K562 (cell line): ENCODE measurements around the gene SRRM5. TPM values are rescaled to one million over a fixed set of nuclear protein-coding genes. Genes with fewer than 3 reads are reported as not detected.
A peak's percentile ranks its signal among the peaks of the same experiment; 100 is the strongest.

Experiments
- ATAC-seq: fragments of 200-7000 bp; cut with Tn5 transposase; 3 replicates; pipeline ENCODE4 v1.9.1; 2020; ENCODE audit warnings: moderate library complexity
- BruUV-seq: library from RNA; stranded (reverse); fragments of 400-500 nt; replicated peaks from 2 replicates; lab custom pipeline; 2021; lab: Mats Ljungman, UMichigan
- CTCF ChIA-PET: fragments of 300-600 bp; formaldehyde crosslinking; extraction: SDS; loops from one replicate; lab custom pipeline; 2021; ENCODE audit warnings: low intra/inter-chr PET ratio; lab: Yijun Ruan, JAX
- POLR2A ChIA-PET: fragments of 300-600, 350-650 bp; sonication (Branson Sonifier 250); formaldehyde crosslinking; extraction: SDS; loops from one replicate; lab custom pipeline; 2021; ENCODE audit warnings: antibody characterized with exemption, inconsistent platforms; lab: Yijun Ruan, JAX
- DNase-seq, 4 experiments: peaks; one replicate each; pipeline versions ENCODE4 v3.0.0 to v3.0.0-alpha.2; 2011 to 2018; ENCODE audit warnings: low spot score in 3 of 4, mixed read lengths in 3 of 4; ENCODE audit errors: extremely low read depth in 1 of 4
- FAIRE-seq: peaks from 2 replicates; lab custom pipeline; 2011; peaks lifted over from hg19 to GRCh38; lab: Jason Lieb, UNC
- H2AFZ ChIP-seq: 2 replicates; pipeline ENCODE4 v1.6.0; 2011; ENCODE audit warnings: low read depth, low read length, control low read depth, inconsistent platforms
- H3K27ac ChIP-seq: fragments of 200-600 bp; 3 replicates; pipeline ENCODE4 v1.8.0; 2011; ENCODE audit warnings: low read depth, mild to moderate bottlenecking, control low read depth, inconsistent platforms, low read length, moderate library complexity, mixed read lengths; ENCODE audit errors: extremely low read depth
- H3K27me3 ChIP-seq, 2 experiments: fragments of 300-600 bp in 1 of 2; 2 replicates in 1 of 2; 3 replicates in 1 of 2; pipeline versions ENCODE4 v1.6.0 to v1.8.0; 2011; ENCODE audit warnings: inconsistent platforms in 2 of 2, low read length in 2 of 2, mild to moderate bottlenecking in 1 of 2, mixed read lengths in 1 of 2, moderate library complexity in 1 of 2; ENCODE audit not compliant: control insufficient read depth in 2 of 2, insufficient read depth in 2 of 2
- H3K36me3 ChIP-seq: fragments of 300-600 bp; 3 replicates; pipeline ENCODE4 v1.8.0; 2011; ENCODE audit warnings: mild to moderate bottlenecking, low read length, inconsistent platforms; ENCODE audit not compliant: control insufficient read depth, insufficient read depth
- H3K4me1 ChIP-seq, 2 experiments: fragments of 200-600 bp in 1 of 2; replicated peaks in 1 of 2; 2 replicates in 1 of 2; 3 replicates in 1 of 2; pipeline versions ENCODE4 v1.5.1 to v1.8.0; 2011; ENCODE audit warnings: inconsistent platforms in 2 of 2, low read length in 2 of 2, mild to moderate bottlenecking in 1 of 2, mixed read lengths in 1 of 2, moderate library complexity in 1 of 2; ENCODE audit not compliant: control insufficient read depth in 2 of 2, insufficient read depth in 2 of 2
- H3K4me2 ChIP-seq: 2 replicates; pipeline ENCODE4 v1.6.1; 2011; ENCODE audit warnings: low read length, control low read depth, inconsistent platforms, mixed read lengths; ENCODE audit not compliant: insufficient read depth
- H3K4me3 ChIP-seq: fragments of 200-600 bp; sonication (generic), shearing (Covaris generic); 2 replicates; pipeline ENCODE4 v1.5.1; 2016; ENCODE audit warnings: control low read depth, inconsistent platforms
- H3K79me2 ChIP-seq: fragments of 200-600 bp; 3 replicates; pipeline ENCODE4 v1.8.0; 2011; ENCODE audit warnings: low read length, inconsistent platforms; ENCODE audit not compliant: control insufficient read depth, insufficient read depth
- H3K9ac ChIP-seq, 2 experiments: 2 replicates each; pipeline versions ENCODE4 v1.6.0 to v1.6.1; 2011; ENCODE audit warnings: low read depth in 2 of 2, low read length in 2 of 2, control low read depth in 1 of 2, inconsistent platforms in 1 of 2, mild to moderate bottlenecking in 1 of 2, mixed read lengths in 1 of 2; ENCODE audit not compliant: insufficient read depth in 1 of 2
- H3K9me1 ChIP-seq: one replicate; pipeline ENCODE4 v1.6.0; 2011; ENCODE audit warnings: inconsistent platforms, mild to moderate bottlenecking, low read length, moderate library complexity; ENCODE audit not compliant: control insufficient read depth, insufficient read depth
- H3K9me3 ChIP-seq: replicated peaks from 2 replicates; pipeline ENCODE4 v1.5.1; 2011; ENCODE audit warnings: low read depth, low read length, inconsistent platforms; ENCODE audit not compliant: control insufficient read depth, insufficient read depth
- H4K20me1 ChIP-seq: replicated peaks from 2 replicates; pipeline ENCODE4 v1.6.1; 2011; ENCODE audit warnings: low read length, inconsistent platforms, mixed read lengths; ENCODE audit not compliant: control insufficient read depth, insufficient read depth
- DPF2 ChIP-seq: fragments of 450-650 bp; IDR thresholded peaks from 2 replicates; pipeline ENCODE4 v1.6.1; 2016
- E2F1 ChIP-seq: sonication (generic); formaldehyde crosslinking; IDR thresholded peaks from 2 replicates; pipeline ENCODE4 v1.8.1; 2023; ENCODE audit warnings: mild to moderate bottlenecking, missing genetic modification reagents, moderate library complexity
- JUND ChIP-seq, 2 experiments: IDR thresholded peaks; 2 replicates in 1 of 2; 3 replicates in 1 of 2; pipeline ENCODE4 v1.6.1; 2011; ENCODE audit warnings: borderline replicate concordance in 2 of 2, low read depth in 2 of 2, low read length in 2 of 2, improper control_type of control experiment in 1 of 2, missing biosample characterization in 1 of 2, missing genetic modification characterization in 1 of 2, missing genetic modification reagents in 1 of 2
- NFRKB ChIP-seq: fragments of 450-650 bp; IDR thresholded peaks from 2 replicates; pipeline ENCODE4 v1.6.1; 2016; ENCODE audit warnings: low read depth
- SMARCE1 ChIP-seq: fragments of 450-650 bp; IDR thresholded peaks from 2 replicates; pipeline ENCODE4 v1.7.1; 2016; ENCODE audit warnings: mild to moderate bottlenecking
- ZNF224 ChIP-seq: sonication (generic); formaldehyde crosslinking; IDR thresholded peaks from 2 replicates; pipeline ENCODE4 v1.8.0; 2022; ENCODE audit warnings: mild to moderate bottlenecking, missing genetic modification reagents
- WGBS: fragments of 100-300 bp; shearing (Covaris generic); methylation state at CpG from one replicate; pipeline ENCODE4 v1.1.6; 2016; ENCODE audit warnings: low coverage, mixed read lengths; ENCODE audit not compliant: insufficient coverage; ENCODE audit errors: missing lambda C conversion rate; 5-methylcytosine and 5-hydroxymethylcytosine counted together
- in situ Hi-C: fragments of 300-500 bp; cut with MboI; formaldehyde crosslinking; loops from 4 replicates; pipeline ENCODE4 v1.15.0; 2018; ENCODE audit warnings: inconsistent platforms, mixed read lengths
- intact Hi-C: fragments of 100-400 bp; cut with micrococcal nuclease; formaldehyde crosslinking; loops from 2 replicates; pipeline ENCODE4 v1.14.2; 2022
- polyA plus RNA-seq, 8 experiments: library from polyadenylated mRNA; depleted of rRNA in 4 of 8; stranded (reverse) in 5 of 8; unstranded in 3 of 8; fragments of >200 nt; fragmentation: Nextera tagmentation in 2 of 8; fragmentation: Illumina TruSeq in 1 of 8; extraction: Ambion mirVana in 2 of 8; extraction: Trizol in 1 of 8; gene quantifications; 2 replicates each; pipeline versions ENCODE4 v1.2.1 to v1.2.3, GENCODE V29; 2011 to 2014; ENCODE audit warnings: inconsistent platforms in 1 of 8, missing spikeins in 1 of 8
- total RNA-seq, 7 experiments: library from RNA; depleted of rRNA in 6 of 7; stranded (reverse); fragments of >200 nt in 6 of 7; fragmentation: Illumina TruSeq in 2 of 7; extraction: Trizol in 2 of 7; gene quantifications; 2 replicates each; pipeline versions ENCODE4 v1.2.1 to v1.2.3, GENCODE V29; 2011 to 2021; ENCODE audit warnings: low replicate concordance in 1 of 7

SRRM5 gene
- total and polyA plus RNA-seq, 9 of the 15 experiments (the other 6 are each of a cell fraction or from before 2014, with no cell fraction given), result 0.09 to 0.45 (median 0.18) TPM; not detected in 2

- Histone ChIP-seq H3K27me3 (no peaks in the 10 kb centered on the region), H3K4me3 (no peak overlapping the region), H3K9me1 (peaks cover 6% of the 10 kb centered on the region), H4K20me1 (no peaks in the 10 kb centered on the region), H3K4me1 (peaks cover 20 to 30% of the 10 kb centered on the region in 2 experiments), H3K27ac (peak overlapping the region; percentile 58; the same call in 1 of the 3 replicates), H3K9ac (peak overlapping the region in 1 of 2 experiments; percentile 2; a peak in 2 of 4 replicates), H3K36me3 (peaks cover 53% of the 10 kb centered on the region; the same call in 2 of the 3 replicates), H3K9me3 (no peaks in the 10 kb centered on the region), H3K4me2 (peak overlapping the region; percentile 46), H3K79me2 (peaks cover 11% of the 10 kb centered on the region; the same call in 2 of the 3 replicates), H2AFZ (0 out of 2 replicates have a peak overlapping the region, but pooled peaks have one; percentile 44)
- TF ChIP-seq E2F1 (CRISPR knock-in tag) (no peak), SMARCE1 (0 out of 2 replicates have a peak, but pooled peaks have one; percentile 10), ZNF224 (CRISPR knock-in tag) (no peak), NFRKB (peak; percentile 52; the same call in 1 of the 2 replicates), DPF2 (peak; percentile 37; the same call in 1 of the 2 replicates), JUND (IDR thresholded peaks at IDR 0.05; ENCODE audit: borderline replicate concordance, low read depth, low read length) (no peak), JUND (tag; IDR thresholded peaks at IDR 0.05; ENCODE audit: borderline replicate concordance, low read depth, low read length) (0 out of 3 replicates have a peak, but pooled peaks have one; percentile 10)
- DNase-seq (peak in 1 of 4 experiments; percentile 39), ATAC-seq (peak; percentile 76), FAIRE-seq (no peak)
- intact Hi-C loops (no loop called here), in situ Hi-C loops (no loop called here)
- ChIA-PET CTCF (no interaction called here), POLR2A (interaction anchor here (0.6 to 8.7 kb wide), 5 partner anchors 8 to 142 kb away, joined by 3 to 60 read pairs (median 3); partner anchors contain the start of genes IRGQ and ZNF576)
- BruUV-seq, result no TSS peak
- 64% methylated on average over 7 of the region's 7 CpGs for WGBS
Observed at GRCh38 chr19:43609872-43610271, 2.0 kb upstream of the SRRM5 start.
